NCI-H2029 treated with DMSO at 0.1 percent for 48 hours (cell line): ENCODE results near the gene EXOC3.
"Not testable (repeated sequence)": the region's sequence is repeated elsewhere in the genome, so short reads cannot be mapped to it uniquely, and the experiment has no call there.

Experiments
- DNase-seq: peaks from one replicate; lab custom pipeline; 2025; lab: John Stamatoyannopoulos, UW

The EXOC3 gene

DNA sequence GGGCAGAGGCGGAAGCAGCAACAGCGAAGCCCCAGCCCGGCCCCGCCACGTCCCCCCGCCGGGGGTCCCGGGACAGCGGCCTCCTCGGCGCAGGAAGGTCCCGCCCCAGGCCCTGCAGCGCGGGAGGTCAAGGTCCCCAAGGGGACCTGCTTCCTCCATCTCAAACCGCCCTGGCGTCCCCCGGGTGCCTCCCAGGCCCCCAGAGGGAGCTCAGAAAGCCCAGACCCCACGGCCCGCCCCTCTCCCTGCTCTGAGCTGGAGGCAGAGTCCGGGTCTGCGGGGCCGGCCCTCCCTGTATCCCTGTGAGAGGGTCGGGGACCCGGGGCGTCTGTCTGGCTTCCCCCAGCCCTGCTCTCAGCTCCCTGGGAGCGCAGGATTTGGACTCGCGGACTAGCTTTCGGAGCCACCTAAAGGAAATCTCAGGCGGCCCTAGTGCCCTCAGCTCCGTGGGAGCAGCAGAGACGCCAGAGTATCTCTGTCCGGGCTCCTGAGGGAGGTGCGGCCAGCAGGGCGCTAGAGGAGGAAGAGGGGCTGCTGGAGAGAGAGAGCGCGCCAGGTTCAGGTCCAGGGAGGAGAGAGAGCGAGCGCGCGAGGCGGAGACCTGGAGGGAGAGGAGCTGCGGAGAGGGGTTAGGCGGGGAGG lies 30.7 kb downstream of the EXOC3 start:
- DNase-seq, result no peak

DNA sequence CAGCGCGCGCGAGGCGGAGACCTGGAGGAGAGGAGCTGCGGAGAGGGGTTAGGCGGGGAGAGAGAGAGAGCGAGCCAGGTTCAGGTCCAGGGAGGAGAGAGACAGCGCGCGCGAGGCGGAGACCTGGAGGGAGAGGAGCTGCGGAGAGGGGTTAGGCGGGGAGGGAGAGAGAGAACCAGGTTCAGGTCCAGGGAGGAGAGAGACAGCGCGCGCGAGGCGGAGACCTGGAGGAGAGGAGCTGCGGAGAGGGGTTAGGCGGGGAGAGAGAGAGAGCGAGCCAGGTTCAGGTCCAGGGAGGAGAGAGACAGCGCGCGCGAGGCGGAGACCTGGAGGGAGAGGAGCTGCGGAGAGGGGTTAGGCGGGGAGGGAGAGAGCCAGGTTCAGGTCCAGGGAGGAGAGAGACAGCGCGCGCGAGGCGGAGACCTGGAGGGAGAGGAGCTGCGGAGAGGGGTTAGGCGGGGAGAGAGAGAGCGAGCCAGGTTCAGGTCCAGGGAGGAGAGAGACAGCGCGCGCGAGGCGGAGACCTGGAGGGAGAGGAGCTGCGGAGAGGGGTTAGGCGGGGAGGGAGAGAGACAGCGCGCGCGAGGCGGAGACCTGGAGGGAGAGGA lies 31.4 kb downstream of the EXOC3 start:
- not testable (repeated sequence) for DNase-seq

DNA sequence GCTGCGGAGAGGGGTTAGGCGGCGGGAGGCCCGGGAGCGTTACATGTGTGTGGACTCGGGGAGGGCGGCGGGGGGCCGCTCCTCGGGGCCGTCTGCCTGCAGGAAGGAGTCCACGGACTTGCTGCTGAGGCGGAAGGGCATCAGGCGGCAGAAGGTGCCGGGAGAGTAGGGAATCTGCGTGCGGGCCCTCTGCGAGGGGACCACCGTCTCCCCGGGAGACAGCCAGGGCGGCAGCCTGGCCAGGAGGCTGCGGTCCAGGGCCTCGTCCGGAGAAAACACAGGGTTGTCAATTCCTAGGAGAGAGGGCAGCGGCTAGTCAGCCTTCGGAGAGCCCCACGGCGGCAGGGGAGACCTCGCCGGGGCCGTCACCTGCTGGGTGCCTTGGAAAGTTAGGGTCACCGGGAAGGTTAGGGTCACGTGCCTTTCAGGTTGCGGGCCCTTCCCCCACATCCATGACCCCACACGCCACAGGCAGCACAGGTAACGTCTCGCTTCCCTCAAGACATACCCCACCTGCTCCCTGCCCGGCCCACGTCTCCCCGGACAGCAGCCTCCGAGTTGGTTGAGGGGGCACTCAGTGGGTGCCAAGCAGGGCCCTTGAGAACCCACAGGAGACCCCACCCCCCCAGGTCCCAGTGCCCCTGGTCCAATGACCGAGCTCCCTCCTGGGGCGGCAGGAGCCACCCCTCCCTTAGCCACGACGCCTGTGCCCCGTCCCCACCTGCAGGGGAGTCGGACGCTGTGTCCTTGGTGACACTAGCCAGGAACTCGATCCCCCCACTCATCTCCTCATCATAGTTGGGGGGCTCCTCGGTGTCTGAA lies 32.1 kb downstream of the EXOC3 start:
- DNase-seq, result no peak

DNA sequence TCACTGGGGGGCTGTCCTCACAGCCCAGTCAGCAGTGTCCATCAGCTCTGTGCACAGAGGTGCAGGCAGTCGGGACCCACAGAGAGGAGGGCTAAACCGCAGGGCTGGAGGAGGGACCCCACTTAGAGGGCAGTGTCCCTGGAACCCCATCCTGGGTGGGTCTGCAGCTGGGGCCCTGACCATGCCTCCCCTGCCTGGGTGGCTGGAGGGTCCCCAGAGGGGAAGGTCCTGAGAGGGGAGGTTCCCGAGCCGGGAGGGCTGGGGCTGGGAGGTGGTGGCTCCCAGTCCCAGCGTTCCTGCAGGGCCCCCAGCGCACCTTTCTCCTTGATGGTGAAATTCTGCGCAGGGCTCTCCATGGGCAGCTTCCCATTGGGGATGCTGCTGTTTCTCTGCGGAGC lies 32.7 kb downstream of the EXOC3 start:
- no peak for DNase-seq

DNA sequence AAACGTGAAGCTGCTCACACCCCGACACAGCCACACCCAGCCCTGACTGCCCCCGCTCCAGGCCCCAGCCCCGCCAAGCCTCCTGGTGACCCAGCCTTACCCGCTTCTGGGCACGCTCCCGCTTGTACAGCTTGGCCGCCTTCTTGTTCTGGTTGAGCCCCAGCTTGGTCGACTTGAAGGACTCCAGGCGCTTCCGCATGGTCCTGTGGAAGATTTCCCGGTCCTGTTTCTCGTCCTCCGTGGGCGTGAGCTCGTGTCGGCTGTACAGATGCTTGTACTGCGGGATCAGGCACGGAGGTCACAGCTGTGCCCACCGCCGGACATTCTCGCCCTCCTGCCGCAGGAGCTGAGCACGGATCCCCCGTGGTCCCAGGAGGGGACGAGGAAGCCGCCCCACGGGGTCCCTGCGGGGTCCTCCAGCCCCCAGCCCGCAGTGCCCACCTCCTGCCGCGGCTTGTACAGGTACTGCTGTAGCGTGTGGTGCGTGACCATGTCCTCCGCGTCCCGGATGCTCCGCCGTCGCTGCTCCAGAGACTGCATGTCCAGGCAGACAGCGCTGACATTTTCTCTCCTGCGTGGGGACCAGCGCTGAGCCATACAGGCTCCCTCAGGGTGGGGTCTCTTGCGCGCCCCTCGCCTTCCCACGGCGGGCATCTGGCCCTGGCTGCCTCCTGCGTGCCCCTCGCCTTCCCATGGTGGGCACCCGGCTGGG lies 33.3 kb downstream of the EXOC3 start:
- no peak for DNase-seq

DNA sequence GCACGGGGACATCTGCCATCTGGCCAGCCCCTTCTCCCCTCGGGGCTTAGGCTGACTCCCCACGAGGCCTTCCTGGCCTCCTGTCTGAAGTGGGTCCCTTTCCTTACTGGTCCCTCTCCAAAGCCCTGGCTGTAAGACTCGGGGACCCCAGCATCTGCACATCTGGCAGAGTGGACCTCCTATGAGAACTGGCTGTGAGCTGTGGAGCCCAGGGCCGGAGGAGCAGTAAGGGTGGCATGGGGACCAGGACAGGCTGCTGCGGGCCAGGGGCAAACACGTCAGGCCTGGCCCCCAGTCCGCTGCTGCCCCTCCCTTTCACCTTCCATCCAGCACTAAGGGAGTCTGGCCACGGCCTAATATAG lies 33.8 kb downstream of the EXOC3 start:
- DNase-seq, result no peak

DNA sequence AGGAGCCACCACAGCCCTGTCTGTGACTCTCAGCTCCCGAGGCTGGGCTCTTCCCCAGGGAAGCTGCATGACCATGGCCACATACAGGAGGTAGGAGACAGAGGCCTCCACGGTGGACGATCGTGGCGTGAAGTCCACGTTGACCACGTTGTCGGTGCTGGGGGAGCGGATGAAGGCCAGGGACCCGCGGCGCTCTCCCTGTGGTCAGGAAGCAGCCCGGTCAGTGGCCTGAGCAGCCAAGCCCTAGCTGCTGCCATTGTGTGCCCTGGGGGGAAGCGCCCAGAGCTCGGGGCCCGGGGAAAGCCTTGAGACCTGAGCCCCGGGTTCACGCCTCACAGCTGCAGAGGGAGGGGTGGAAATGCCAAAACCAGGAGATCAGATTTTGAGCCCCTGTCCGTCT lies 34.3 kb downstream of the EXOC3 start:
- no peak for DNase-seq

DNA sequence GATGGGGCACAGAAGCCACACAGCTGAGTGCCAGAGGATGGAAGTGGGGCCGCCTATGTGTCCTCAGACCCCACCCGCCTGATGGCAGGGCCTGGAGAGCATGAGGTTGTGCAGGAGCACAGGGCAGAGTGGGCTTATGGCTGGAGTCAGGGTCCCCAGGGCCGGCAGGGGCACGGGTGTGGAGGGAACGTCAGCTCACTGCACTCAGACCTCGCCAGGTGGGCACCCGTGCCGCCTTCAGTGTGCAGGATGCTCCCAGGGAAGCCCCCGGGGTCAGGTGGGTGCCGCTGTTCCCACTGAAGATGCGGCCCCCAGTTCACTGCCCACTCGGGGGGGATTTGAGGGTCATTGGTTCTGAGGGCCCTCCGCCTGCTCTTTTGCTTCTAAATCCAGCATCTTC lies 34.9 kb downstream of the EXOC3 start:
- no peak for DNase-seq

DNA sequence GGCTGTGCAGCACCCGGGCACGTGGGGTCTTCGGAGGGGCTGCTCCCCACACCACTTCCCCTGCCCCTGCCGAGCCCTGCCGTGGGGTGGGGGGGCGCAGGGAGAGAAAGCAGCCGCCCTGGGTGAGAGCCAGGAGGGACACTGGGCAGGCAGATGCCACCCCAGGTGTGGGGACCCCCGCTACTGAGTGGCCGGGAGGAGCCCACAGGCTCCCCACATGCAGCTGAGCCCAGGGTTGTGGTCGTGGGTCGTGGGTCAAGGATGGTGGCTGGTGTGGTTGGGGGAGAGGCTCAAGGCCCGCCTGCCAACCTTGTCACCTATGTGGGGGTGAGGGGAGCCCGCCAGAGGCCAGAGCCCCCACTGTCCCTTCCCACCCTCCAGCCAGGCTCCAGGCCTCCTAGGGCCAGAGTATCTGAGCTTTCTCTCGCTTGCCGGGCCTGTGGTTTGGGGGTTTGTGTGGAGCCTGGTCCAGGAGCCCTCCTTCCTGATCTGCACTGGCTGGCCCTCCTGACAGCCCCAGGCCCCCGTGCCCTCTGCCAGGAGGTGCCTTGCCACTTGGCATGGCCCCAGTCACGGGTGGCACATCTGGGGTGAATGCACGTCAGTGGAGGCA lies 35.5 kb downstream of the EXOC3 start:
- no peak for DNase-seq

DNA sequence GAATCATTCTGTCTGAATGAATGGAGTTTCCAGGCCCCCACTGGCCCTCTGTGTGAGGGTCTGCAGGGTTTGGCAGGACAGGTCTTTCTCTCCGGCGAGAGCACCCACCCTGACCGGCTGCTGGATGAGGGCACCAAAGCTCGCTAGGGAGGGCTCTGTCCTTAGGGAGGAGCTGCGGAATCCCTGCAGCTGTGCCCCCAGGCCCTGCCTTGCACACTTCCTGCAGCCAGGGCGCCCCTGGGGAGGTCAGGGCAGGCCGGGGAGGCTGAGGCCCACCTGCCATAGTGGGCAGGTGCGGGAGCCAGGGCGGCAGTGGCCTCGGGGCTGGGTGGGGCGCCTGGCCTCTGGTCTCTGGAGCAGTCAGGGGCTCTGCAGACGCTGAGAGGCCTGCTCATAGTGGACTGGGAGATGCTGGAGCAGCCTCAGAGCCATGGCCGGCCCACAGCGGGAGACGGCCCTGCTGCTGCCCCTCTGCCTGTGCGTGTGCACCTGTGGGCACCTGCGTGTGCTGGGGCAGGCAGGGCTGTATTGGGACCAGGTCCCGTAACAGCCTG lies 36.1 kb downstream of the EXOC3 start:
- DNase-seq, result no peak

DNA sequence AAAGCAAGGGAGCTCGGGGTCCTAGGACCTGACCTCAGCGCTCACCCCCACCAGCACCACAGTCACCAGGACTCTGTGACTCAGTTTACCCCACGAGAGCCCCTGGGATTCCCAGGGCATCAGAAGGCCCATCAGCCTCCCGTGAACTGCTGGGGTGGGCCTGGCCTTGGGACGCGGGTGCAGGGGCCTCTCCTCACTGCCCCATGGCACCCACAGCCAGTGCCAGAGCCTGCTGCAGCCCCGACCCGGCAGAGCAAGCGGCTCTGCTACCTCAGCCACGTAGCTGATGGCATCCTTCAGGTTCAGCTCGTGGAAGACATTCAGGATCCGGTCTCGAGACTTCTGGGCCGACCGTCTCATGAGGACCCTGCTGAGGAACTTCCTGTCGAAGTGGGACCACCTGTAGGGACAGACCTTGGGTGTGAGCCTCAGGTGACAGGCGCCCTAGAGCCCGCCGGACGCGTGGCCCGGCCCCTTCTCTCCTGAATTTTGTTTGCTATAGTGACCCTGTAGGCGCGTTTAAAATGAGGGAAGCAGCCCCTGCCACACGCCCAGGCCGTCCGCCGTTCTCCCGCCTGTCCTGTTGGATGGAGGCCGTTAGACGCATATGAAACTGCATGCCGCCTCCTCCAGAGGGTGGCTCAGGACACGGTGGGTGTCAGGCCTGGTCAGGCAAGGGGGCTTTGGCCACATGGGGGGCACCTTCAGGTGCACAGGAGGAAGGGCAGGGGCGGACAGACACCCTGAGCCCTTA lies 36.8 kb downstream of the EXOC3 start:
- no peak for DNase-seq

DNA sequence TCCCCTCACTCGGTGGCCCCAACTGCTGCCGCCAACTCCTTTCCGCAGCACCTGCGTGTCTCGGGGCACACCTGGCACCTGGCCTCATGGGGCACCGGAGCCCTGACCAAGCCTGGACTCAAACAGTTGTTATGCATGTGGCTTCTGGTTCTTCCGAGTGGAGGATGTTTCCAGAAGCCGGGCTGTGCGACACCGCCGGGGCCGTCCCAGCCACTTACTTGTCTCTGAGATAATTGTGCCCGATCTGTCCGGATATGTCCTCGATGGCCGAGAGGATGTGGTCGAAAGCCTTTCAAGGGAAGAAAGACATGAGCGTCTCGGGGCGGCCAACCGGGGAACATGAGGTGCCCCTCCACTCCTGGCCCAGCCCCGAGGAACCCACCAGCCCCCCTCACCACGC lies 38.4 kb downstream of the EXOC3 start:
- no peak for DNase-seq

DNA sequence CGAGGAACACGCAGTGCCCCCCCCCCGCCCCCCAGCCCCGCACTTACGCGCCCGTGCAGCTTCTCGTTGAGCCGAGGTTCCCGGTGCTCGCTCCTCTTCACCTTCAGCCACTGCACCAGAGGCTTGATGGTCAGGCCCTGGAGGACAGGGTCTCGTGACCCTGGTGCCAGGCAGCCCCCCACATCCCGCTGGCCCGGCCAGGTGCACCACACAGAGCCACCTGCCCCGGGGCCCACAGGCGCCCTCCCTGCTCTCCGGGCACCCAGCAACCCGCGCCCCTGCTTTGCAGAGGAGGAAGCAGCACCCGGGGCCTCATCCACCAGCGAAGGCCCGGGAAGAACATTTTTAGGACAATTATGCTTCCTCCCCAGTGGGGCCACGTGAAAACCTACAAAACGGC lies 39.0 kb downstream of the EXOC3 start:
- DNase-seq, result no peak

DNA sequence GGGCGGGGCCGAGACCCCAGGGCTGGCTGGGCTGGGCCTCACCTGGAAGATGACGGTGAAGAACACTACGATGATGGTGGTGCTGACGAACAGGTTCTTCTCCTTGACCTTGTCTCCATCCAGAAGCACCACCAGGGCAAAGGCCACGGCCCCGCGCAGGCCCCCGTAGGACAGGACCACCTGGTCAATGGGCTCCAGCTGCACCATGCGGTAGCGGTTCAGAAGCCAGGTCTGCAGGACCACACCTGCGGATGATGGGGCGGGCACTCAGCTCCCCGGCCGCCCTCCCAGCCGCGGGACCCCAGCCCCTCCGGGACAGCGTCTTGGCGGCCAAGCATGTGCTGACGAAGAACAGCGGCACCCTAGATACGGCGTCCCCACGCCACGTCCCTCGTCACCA lies 39.5 kb downstream of the EXOC3 start:
- no peak for DNase-seq

DNA sequence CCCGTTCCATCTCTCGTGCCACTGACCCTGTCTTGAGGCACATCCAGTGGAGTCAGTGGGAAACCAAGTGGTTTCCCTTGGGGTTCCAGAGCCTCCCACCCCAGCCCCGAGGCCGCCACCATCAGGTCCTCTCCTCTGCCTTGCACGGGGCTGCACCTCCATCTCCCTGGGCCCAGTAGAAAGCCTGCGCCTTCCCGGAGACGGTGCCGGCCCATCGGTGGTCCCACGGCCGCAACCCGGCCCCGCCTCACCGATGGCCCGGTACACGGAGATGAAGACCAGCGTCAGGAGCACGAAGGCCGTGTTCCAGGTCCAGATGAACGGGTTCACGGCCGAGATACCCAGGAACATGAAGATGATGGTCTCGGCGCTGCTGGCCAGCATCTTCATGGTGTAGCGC lies 40.0 kb downstream of the EXOC3 start:
- DNase-seq, result no peak

DNA sequence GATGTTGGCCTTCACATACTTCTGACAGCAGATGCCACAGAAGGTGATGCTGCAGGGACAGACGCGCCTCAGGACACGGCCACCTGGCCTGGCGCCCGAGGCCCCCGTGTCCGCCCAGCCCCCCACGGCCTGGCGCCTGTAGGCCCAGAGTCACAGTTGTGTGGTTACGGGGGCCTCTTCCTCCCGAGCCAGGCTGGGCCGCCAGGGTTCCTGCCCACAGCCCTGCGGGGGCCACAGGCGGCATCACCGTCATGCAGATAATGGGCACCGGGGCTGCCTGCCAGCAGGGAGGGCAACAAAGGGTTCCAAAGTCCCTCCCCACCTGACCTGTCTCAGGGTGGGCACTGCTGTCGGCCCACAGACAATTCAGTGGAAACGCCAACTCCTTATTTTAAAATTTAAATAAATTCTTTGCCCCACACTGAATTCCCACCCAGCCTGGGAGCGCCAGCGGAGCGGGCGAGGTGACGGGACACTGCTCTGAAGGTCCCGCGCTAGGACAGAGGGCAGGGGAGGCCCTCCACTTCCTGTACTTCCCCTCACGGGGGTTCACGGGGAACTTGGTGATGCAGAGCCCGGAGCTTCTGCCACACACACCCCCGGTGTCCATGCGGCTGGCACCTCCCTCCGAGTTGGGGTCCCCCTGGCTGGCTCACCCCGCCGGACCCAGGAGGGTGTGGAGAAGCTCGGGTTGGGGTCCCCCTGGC lies 40.6 kb downstream of the EXOC3 start:
- no peak for DNase-seq

DNA sequence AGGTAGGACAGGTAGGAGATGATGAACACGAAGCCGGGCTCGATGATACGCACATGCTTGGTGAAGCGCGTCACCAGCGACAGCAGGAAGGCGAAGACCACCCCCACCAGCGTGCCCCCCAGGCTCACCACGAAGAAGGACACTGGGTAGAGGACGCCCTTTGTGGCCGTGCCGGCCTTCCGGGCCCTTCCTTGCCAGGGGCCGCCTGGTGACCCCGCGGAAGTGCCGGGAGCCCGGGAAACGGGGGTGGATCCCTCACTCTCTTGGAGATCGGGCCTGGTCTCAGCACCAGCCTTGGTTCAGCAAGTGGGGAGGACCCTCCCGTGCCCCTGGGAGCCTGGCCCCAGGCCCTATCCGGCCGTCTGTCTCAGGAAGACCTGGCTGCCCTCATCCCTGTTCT lies 41.6 kb downstream of the EXOC3 start:
- no peak for DNase-seq

DNA sequence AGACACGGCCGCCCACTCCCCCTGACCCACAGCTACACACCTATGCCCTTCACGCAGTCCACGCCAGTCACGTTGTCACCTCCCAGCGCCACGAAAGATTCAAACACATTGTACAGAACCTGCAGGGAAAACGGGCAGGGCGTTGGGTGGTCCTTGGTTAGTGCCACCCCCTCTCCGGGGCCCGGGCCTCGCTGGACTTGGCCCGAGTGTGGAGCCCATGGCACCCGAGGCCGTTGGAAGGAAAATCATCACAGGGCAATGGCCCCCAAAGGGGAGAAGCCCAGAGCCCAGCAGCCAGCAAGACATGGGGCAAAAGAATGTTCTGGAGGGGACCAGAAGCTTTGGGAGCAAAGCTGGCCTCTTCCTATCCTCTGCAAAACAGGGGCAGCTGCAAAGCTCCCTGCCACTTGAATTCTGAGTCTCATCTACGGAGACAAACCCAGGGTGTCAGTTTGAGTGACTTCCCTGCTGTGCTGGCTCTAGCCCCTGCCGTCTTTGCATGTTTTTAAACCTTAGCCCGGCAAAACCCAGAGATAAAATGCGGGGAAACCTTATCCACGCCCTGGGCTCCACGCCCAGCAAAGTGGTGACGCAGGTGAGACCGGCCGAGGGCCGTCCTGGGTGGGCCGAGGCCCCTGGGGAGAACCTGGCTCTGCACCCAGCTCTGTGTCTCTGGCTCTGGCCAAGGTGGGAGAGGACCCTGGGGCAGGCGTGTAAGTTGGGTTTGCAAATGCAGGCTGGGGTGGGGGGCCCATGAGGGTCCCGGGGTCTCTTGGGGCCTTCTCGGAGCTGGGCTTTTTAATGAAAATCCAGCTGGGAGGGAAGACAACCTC lies 42.4 kb downstream of the EXOC3 start:
- no peak for DNase-seq

DNA sequence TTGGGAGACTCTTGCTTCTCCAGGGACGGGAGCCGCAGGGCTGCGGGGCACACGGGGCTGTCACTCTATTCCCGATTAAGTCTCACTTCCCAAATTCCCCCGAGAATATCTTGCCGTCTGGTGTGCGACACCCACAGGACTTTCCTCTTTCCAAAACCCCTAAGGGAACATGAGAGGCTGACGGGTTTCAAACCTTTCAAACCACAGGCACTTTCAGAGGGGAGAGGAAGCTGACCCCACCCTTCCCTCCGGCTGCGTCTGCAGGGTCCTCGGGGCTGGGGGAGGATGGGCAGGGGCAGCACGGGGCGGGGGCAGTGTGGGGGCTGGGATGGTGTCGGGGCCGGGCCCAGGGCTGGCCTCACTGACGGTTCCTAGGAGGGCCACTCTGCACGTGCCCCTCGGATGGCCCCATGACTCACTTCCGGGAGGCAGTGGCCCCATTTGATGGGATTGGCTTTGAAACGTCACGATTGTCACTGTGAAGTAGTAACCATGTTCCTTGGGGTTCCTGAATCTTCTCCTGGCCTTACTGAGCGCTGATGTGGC lies 43.0 kb downstream of the EXOC3 start:
- no peak for DNase-seq
